Mesendoderm (in vitro differentiated cells): ENCODE measurements around the gene EMC1.
A peak's percentile ranks its signal among the peaks of the same experiment; 100 is the strongest.
"Not testable (repeated sequence)": the region's sequence is repeated elsewhere in the genome, so short reads cannot be mapped to it uniquely, and the experiment has no call there.

Experiments used
- DNase-seq: peaks from one replicate; pipeline ENCODE4 v3.0.0; 2013
- H2AK5ac ChIP-seq: 2 replicates; pipeline ENCODE4 v1.6.1; 2013; ENCODE audit warnings: low read length, inconsistent platforms
- H2BK120ac ChIP-seq: 2 replicates; pipeline ENCODE4 v1.6.1; 2013; ENCODE audit warnings: low read depth, mild to moderate bottlenecking, low read length, moderate library complexity, mixed read lengths
- H2BK15ac ChIP-seq: replicated peaks from 2 replicates; pipeline ENCODE4 v1.6.1; 2013; ENCODE audit warnings: low read depth, mild to moderate bottlenecking, moderate library complexity
- H2BK5ac ChIP-seq: 2 replicates; pipeline ENCODE4 v1.6.1; 2013; ENCODE audit warnings: low read length, inconsistent platforms
- H3K18ac ChIP-seq: 2 replicates; pipeline ENCODE4 v1.6.1; 2013; ENCODE audit warnings: mild to moderate bottlenecking, low read length, mixed read lengths
- H3K23ac ChIP-seq: one replicate; pipeline ENCODE4 v1.6.1; 2013; ENCODE audit warnings: low read length
- H3K27ac ChIP-seq: 2 replicates; pipeline ENCODE4 v1.5.1; 2013; ENCODE audit warnings: low read depth, mild to moderate bottlenecking, inconsistent platforms, low read length, moderate library complexity
- H3K27me3 ChIP-seq: 2 replicates; pipeline ENCODE4 v1.6.1; 2013; ENCODE audit warnings: low read length, control low read depth, mild to moderate bottlenecking, inconsistent platforms; ENCODE audit not compliant: insufficient read depth, poor library complexity
- H3K36me3 ChIP-seq: 2 replicates; pipeline ENCODE4 v1.6.1; 2013; ENCODE audit warnings: low read length, inconsistent platforms; ENCODE audit not compliant: control insufficient read depth, insufficient read depth
- H3K4ac ChIP-seq: one replicate; pipeline ENCODE4 v1.6.1; 2013; ENCODE audit warnings: low read depth, mild to moderate bottlenecking, low read length, moderate library complexity
- H3K4me1 ChIP-seq: 2 replicates; pipeline ENCODE4 v1.6.1; 2013; ENCODE audit warnings: low read depth, low read length, inconsistent platforms; ENCODE audit not compliant: control insufficient read depth
- H3K4me2 ChIP-seq: 2 replicates; pipeline ENCODE4 v1.6.1; 2013; ENCODE audit warnings: low read length
- H3K4me3 ChIP-seq: 2 replicates; pipeline ENCODE4 v1.5.1; 2013; ENCODE audit warnings: mild to moderate bottlenecking, low read length
- H3K56ac ChIP-seq: one replicate; pipeline ENCODE4 v1.6.1; 2013; ENCODE audit warnings: low read length
- H3K79me1 ChIP-seq: 2 replicates; pipeline ENCODE4 v1.6.1; 2013; ENCODE audit warnings: low read length, inconsistent platforms
- H3K79me2 ChIP-seq: 2 replicates; pipeline ENCODE4 v1.6.1; 2013; ENCODE audit warnings: mild to moderate bottlenecking, low read length; ENCODE audit not compliant: control insufficient read depth, insufficient read depth
- H3K9ac ChIP-seq: 2 replicates; pipeline ENCODE4 v1.6.1; 2013; ENCODE audit warnings: low read length, inconsistent platforms
- H4K5ac ChIP-seq: one replicate; pipeline ENCODE4 v1.6.1; 2013; ENCODE audit warnings: low read length
- H4K8ac ChIP-seq: one replicate; pipeline ENCODE4 v1.6.1; 2013; ENCODE audit warnings: low read depth, mild to moderate bottlenecking, control low read depth, low read length, moderate library complexity
- WGBS: extraction: QIAGEN DNeasy Blood & Tissue Kit; methylation state at CpG from one replicate; pipeline ENCODE4 v1.1.7; 2013; ENCODE audit warnings: low lambda C conversion rate, missing lambda C conversion rate; ENCODE audit not compliant: insufficient coverage; ENCODE audit errors: extremely low coverage; 5-methylcytosine and 5-hydroxymethylcytosine counted together

The EMC1 gene

GRCh38 chr1:19182223-19182622 is 69.1 kb downstream of the EMC1 start:
- Histone ChIP-seq H3K27ac (no peak overlapping the region), H2BK5ac (no peak overlapping the region), H3K27me3 (no peaks in the 10 kb centered on the region), H4K8ac (no peak overlapping the region), H4K5ac (no peak overlapping the region), H3K4me1 (no peaks in the 10 kb centered on the region), H3K79me1 (peaks cover 2% of the 10 kb centered on the region), H3K56ac (no peak overlapping the region), H3K4me3 (no peak overlapping the region), H3K4ac (no peak overlapping the region), H3K9ac (no peak overlapping the region), H2BK120ac (no peak overlapping the region), H3K79me2 (no peaks in the 10 kb centered on the region), H2AK5ac (no peak overlapping the region), H3K4me2 (no peak overlapping the region), H3K18ac (no peak overlapping the region), H3K36me3 (peaks cover 12% of the 10 kb centered on the region), H2BK15ac (no peak overlapping the region), H3K23ac (no peak overlapping the region)
- no CpG with 5 or more reads among the region's 5 CpGs for WGBS
- DNase-seq = no peak

DNA sequence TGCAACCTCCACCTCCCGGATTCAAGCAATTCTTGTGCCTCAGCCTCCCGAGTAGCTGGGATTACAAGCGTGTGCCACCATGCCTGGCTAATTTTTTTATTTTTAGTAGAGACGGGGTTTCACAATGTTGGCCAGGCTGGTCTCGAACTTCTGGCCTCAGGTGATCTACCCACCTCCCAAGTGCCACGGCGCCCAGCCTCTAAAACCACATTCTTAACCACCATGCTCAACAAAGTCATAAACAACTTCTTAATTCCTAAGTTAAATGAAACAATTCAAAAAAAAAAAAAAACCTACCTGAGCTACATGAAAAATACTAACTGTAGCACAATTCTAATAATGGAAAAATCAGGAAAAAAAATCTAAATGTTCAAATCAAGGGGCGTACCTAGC is 71.1 kb downstream of the EMC1 start:
- not testable (repeated sequence) for H3K27ac ChIP-seq, H3K56ac ChIP-seq, H3K18ac ChIP-seq, H3K36me3 ChIP-seq, H3K79me2 ChIP-seq, H3K4ac ChIP-seq, H3K9ac ChIP-seq, H2AK5ac ChIP-seq, H3K23ac ChIP-seq, H4K5ac ChIP-seq, H3K27me3 ChIP-seq, H3K4me1 ChIP-seq, H4K8ac ChIP-seq, H2BK15ac ChIP-seq, H3K4me3 ChIP-seq, DNase-seq, H2BK5ac ChIP-seq, H2BK120ac ChIP-seq, H3K79me1 ChIP-seq, H3K4me2 ChIP-seq
- no CpG with 5 or more reads among the region's 8 CpGs for WGBS

GRCh38 chr1:19179597-19180264 is 71.6 kb downstream of the EMC1 start:
- H3K27ac ChIP-seq = no peak overlapping the region
- no peak overlapping the region for H4K8ac ChIP-seq
- H3K4me1 ChIP-seq = no peaks in the 10 kb centered on the region
- H4K5ac ChIP-seq = no peak overlapping the region
- H3K36me3 ChIP-seq = peaks cover 11% of the 10 kb centered on the region
- no peak overlapping the region for H3K4me2 ChIP-seq
- peak; percentile 59 for DNase-seq
- no peak overlapping the region for H2BK15ac ChIP-seq
- H2AK5ac ChIP-seq = no peak overlapping the region
- no peak overlapping the region for H3K4me3 ChIP-seq
- H3K23ac ChIP-seq = no peak overlapping the region
- peaks cover 4% of the 10 kb centered on the region for H3K79me1 ChIP-seq
- no peak overlapping the region for H2BK120ac ChIP-seq
- H2BK5ac ChIP-seq = no peak overlapping the region
- no peaks in the 10 kb centered on the region for H3K79me2 ChIP-seq
- no peak overlapping the region for H3K4ac ChIP-seq
- WGBS = no CpG with 5 or more reads among the region's 8 CpGs
- no peak overlapping the region for H3K9ac ChIP-seq
- no peak overlapping the region for H3K56ac ChIP-seq
- no peaks in the 10 kb centered on the region for H3K27me3 ChIP-seq
- H3K18ac ChIP-seq = no peak overlapping the region

- Histone ChIP-seq H3K27ac (no peak overlapping the region), H3K36me3 (peaks cover 12% of the 10 kb centered on the region)
- WGBS = no CpG with 5 or more reads among the region's 5 CpGs
Observed at GRCh38 chr1:19178734-19179398, 72.5 kb downstream of the EMC1 start.

GRCh38 chr1:19177811-19178210 is 73.5 kb downstream of the EMC1 start:
- Histone ChIP-seq H3K4me1 (no peaks in the 10 kb centered on the region), H4K8ac (no peak overlapping the region), H2AK5ac (no peak overlapping the region), H4K5ac (no peak overlapping the region), H3K18ac (no peak overlapping the region), H3K27me3 (no peaks in the 10 kb centered on the region), H3K79me1 (peaks cover 4% of the 10 kb centered on the region), H3K23ac (no peak overlapping the region), H3K36me3 (peaks cover 13% of the 10 kb centered on the region), H3K56ac (no peak overlapping the region), H3K4me3 (no peak overlapping the region), H3K9ac (no peak overlapping the region), H3K79me2 (no peaks in the 10 kb centered on the region), H2BK15ac (no peak overlapping the region), H3K4ac (no peak overlapping the region), H3K27ac (no peak overlapping the region), H2BK5ac (no peak overlapping the region), H2BK120ac (no peak overlapping the region), H3K4me2 (no peak overlapping the region)
- no peak for DNase-seq
- WGBS = no CpG with 5 or more reads among the region's 2 CpGs

More at GRCh38 chr1:19178734-19179398, 72.5 kb downstream of the EMC1 start:
- H3K4me2 ChIP-seq = no peak overlapping the region
- H3K4ac ChIP-seq = no peak overlapping the region
- H2BK15ac ChIP-seq = no peak overlapping the region
- no peak overlapping the region for H3K23ac ChIP-seq
- no peak overlapping the region for H2AK5ac ChIP-seq
- no peak overlapping the region for H3K4me3 ChIP-seq
- no peak overlapping the region for H2BK5ac ChIP-seq
- no peak for DNase-seq
- no peak overlapping the region for H3K56ac ChIP-seq
- H4K8ac ChIP-seq = no peak overlapping the region
- H3K79me2 ChIP-seq = no peaks in the 10 kb centered on the region
- no peaks in the 10 kb centered on the region for H3K4me1 ChIP-seq
- H3K18ac ChIP-seq = no peak overlapping the region
- no peak overlapping the region for H4K5ac ChIP-seq
- no peak overlapping the region for H3K9ac ChIP-seq
- no peaks in the 10 kb centered on the region for H3K27me3 ChIP-seq
- peaks cover 4% of the 10 kb centered on the region for H3K79me1 ChIP-seq
- H2BK120ac ChIP-seq = no peak overlapping the region
